RWPE1 (cell line): Measurements from ENCODE around the gene LRTM2.

ENCODE experiments used
- CTCF ChIA-PET: fragments of 350-600 bp; sonication (Branson Sonifier 250); formaldehyde crosslinking; extraction: SDS; loops from one replicate; lab custom pipeline; 2021; lab: Yijun Ruan, JAX
- POLR2A ChIA-PET: fragments of 400-600 bp; formaldehyde crosslinking; extraction: SDS; loops from one replicate; lab custom pipeline; 2020; ENCODE audit warnings: antibody characterized with exemption; ENCODE audit not compliant: low non-redundant PET; lab: Yijun Ruan, JAX
- DNase-seq: peaks from one replicate; pipeline ENCODE4 v3.0.0; 2012; ENCODE audit warnings: low spot score
- H3K27ac ChIP-seq: fragments of 450-650 bp; 2 replicates; pipeline ENCODE4 v1.5.1; 2017
- TF ChIP-seq, protein P1 (sequence below): fragments of 450-650 bp; conservative IDR thresholded peaks from 2 replicates; pipeline ENCODE4 v1.5.1; 2017; ENCODE audit warnings: low read depth, mild to moderate bottlenecking

The LRTM2 gene

DNA sequence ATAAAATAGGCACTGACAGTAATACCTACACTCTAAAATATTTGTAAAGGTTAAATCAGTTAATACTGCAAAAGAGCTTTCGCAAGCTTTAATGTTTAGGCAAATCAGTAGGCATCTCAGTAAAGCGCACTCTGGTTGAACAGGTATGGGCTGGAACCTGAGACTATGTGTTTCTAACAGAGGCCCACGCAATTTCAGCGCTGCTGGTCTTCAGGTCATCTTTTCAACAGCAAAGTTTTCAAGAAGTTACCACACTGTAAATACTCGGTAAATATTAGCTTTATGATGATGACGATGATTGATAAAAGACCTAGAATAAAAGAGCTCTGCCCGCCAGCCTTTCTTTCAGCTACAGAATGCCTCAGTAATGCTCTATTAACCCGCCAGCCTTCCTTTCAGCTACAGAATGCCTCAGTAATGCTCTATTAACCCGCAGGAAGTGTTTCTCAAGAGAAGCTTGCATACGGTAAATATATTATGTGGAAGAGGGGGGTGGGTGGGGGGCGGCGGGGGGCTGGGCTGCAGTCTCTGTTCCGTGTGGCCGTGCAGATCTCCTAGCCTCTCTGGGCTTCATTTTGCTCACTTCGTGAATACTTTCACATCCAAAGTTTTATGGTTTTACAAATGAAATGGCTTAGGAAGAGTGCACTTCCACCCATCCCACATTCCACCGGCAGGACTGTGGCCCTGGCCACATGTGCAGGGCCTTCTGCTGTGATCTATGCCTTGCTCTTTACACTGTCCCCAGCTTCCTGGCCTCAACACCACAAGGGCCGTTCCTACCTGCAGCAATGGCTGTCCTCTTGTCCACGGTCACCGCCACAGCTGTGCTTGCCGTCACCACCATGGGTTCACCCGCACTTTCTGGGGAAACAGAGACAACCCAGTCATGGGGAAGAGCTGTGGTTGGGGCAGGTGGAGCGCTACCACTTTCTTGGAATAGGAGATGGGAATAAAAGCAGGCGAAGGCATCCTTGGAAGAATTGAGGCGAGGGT lies 19.9 kb downstream of the LRTM2 start:
- ChIA-PET CTCF (no interaction called here), POLR2A (no interaction called here)
- TF ChIP-seq, protein P1, sequence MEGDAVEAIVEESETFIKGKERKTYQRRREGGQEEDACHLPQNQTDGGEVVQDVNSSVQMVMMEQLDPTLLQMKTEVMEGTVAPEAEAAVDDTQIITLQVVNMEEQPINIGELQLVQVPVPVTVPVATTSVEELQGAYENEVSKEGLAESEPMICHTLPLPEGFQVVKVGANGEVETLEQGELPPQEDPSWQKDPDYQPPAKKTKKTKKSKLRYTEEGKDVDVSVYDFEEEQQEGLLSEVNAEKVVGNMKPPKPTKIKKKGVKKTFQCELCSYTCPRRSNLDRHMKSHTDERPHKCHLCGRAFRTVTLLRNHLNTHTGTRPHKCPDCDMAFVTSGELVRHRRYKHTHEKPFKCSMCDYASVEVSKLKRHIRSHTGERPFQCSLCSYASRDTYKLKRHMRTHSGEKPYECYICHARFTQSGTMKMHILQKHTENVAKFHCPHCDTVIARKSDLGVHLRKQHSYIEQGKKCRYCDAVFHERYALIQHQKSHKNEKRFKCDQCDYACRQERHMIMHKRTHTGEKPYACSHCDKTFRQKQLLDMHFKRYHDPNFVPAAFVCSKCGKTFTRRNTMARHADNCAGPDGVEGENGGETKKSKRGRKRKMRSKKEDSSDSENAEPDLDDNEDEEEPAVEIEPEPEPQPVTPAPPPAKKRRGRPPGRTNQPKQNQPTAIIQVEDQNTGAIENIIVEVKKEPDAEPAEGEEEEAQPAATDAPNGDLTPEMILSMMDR: no peak
- no peak for DNase-seq
- no peak overlapping the region for H3K27ac ChIP-seq

DNA sequence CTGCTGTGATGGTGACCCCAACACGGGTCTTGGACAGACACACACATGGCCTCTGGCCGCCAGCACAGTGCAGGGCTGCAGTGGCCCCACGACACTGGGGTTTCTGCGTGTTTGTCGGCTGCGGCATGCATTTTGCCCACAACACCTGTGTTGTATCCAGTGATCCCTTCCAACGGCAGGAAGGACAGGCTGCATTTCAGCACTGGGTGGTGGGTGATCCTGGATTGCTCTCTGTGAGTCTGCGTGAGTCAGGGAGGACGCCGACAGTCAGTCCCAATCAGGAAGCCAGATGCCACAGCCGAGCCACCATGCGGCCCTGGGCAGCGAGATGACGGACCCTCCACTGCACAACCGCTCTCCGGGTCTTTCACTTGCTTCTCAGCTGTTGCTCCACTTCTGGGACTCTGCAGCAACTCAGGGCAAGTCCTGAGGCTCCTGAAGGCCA lies 20.6 kb downstream of the LRTM2 start:
- POLR2A ChIA-PET: no interaction called here
- DNase-seq: no peak
- CTCF ChIA-PET: no interaction called here
- TF ChIP-seq, protein P1: no peak
- H3K27ac ChIP-seq: no peak overlapping the region

DNA sequence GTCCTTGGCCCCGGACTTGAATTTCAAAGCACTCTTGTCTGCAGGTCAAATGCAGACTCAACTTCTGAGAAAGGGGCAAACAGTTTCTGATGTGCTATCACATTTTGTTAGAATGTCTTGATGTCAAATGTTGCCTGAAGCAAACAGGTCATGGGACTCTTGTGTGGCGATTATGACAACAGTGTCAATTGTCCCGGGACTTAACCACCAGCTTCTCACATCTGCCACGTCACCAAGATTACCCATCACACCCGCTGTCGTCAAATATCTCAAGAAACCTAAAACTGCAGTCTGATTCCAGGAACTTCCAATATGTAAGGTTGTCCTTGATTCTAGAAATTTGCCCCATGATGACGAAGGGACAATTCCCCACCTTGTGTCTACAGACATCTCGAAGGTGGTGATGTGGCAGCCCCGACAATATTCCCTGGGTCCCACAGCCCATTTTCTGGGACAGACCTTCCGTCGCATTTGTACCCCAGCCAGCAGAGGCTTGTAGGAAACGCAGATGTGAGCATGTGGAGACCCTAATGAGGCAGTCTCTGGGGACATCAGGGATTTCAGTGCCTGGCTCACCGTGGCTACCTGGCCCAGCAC lies 21.3 kb downstream of the LRTM2 start:
- no peak for DNase-seq
- no peak overlapping the region for H3K27ac ChIP-seq
- POLR2A ChIA-PET: no interaction called here
- CTCF ChIA-PET: interaction anchor here (0.7 kb wide), 1 partner anchor 253 kb away, joined by 4 read pairs; no protein-coding TSS in a partner anchor
- TF ChIP-seq, protein P1: no peak

DNA sequence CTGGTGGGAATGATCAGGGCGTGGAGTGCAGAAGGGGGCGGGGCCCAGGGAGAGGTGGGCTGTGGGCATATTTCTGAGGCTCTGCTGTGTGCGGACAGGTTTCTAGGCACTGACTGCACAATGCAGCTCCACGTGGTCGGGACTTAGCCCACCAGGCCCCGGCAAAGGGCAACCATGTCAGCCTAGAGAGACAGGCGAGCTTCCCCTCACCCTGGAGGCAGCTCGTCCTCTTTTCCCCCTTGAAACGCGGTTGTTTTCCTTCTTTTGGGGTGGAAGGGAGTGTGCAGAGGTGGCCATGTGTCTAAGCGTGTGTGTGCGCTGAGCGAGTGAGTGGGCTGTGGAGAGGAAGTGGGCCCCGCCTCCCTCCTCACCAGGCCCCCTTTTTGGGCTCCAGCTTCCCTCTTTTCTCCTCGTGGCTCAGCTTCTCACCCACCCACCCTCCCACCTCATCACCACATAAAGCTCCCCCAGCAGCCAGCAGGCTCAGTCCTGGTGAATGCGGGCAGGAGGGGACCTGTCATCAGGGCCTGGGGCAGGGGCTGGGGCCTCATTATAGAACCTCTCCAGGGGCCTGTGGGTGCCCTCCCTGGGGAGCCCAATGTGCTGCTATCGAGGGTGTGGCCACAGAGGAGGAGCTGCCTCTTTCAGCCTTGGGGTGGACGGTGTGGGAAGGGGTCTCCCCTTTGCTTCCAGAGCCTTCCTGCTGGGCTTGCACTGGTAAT lies 22.0 kb downstream of the LRTM2 start:
- DNase-seq: no peak
- ChIA-PET POLR2A (no interaction called here), CTCF (no interaction called here)
- TF ChIP-seq, protein P1: no peak
- H3K27ac ChIP-seq: no peak overlapping the region

DNA sequence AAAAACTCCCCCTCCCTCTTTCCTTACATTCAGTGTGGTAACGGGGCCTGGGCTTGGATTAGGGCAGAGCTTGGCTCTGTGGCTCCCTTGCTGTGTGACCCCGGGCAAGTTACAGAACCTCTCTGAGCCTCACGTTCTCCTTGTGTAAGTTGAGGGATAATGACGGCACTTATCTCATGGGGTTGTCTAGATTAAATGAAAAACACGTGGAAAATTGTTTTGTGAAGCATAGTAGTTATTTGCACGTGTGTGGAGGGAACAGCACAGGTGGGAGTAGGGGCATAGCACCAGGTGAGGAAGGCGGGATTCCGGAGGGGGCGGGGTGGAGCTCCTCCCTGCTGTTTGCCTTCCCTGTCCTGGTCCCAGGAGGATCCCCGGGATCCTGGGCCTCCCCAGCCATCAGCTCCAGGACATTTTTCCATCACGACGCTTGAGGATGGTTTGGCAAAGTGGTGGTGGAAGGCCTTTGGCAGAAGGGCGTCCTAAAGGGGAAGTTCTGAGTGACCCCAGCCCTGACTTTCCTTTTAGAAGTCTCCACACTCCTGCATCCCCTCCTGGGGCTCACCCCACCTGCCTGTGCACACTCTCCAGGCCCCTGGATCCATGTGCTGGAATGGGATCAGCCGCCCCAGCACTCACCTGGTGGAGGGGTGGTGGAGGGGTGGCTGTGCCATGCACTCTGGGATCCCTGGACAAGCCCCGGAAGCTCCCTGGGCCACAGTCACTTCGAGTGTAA lies 22.7 kb downstream of the LRTM2 start:
- TF ChIP-seq, protein P1: no peak
- ChIA-PET POLR2A (no interaction called here), CTCF (no interaction called here)
- no peak for DNase-seq
- no peak overlapping the region for H3K27ac ChIP-seq

DNA sequence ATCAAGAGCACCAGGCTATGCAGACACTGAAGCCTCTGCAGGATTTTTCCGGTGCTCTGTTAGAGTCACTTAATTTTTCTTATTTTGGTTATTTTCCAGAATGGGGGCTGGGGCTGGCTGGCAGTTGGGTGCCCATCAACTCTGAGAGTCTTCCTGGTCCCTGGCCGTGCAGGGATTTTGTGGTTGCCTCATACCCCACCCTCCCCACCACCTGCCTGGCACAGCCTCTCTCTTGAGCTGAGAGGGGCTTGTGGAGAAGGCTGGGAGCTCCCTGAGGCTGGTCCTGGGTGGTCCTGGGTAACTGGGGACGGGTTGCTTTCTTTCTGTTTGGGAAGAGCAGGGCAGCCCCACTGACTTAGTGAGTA lies 23.3 kb downstream of the LRTM2 start:
- ChIA-PET POLR2A (no interaction called here), CTCF (interaction anchor here (0.5 kb wide), 1 partner anchor 79 kb away, joined by 3 read pairs; no protein-coding TSS in a partner anchor)
- no peak overlapping the region for H3K27ac ChIP-seq
- TF ChIP-seq, protein P1: no peak
- DNase-seq: no peak
